Activated CD4-positive, alpha-beta T cell treated with anti-CD3 and anti-CD28 coated beads, Interleukin-2, amount 50 U/mL, for 16 hours (primary cell): ENCODE measurements around the gene SAE1.
"Not testable (repeated sequence)": the region's sequence is repeated elsewhere in the genome, so short reads cannot be mapped to it uniquely, and the experiment has no call there.

Experiments
- DNase-seq: peaks from one replicate; pipeline ENCODE4 v3.0.0-alpha.2; 2020

SAE1 gene

DNA sequence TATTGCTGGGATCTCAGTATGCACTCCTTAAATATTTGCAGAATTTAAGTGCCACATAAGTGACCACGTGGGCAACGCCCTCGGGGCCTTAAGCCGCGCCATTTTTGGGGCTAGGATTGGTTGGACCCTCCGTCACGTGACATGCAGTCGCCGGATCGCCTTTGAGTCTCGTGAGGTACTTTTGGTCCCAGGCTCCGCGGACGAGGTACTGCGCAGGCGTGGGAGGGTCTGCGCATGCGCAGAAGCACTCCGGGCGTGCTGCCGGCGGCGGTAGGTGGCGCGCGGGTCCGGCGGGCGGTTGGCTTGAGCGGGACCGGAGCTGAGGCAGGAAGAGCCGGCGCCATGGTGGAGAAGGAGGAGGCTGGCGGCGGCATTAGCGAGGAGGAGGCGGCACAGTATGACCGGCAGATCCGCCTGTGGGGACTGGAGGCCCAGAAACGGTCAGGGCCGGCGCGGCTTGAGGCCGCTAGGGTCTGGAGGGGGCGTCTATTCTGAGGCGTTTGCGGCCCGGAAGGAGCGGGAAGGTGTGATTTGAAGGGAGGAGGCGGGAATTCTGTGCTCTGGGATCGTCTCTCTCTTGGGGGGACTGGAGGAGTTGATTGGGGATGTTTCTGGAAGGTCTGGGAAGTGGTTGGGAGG lies at the start of gene SAE1:
SAE1 (plus strand) TSS at position 247 of the 639 bp plus-strand sequence; CDS start at position 343, 96 bp downstream.
- DNase-seq: peak; percentile 98

DNA sequence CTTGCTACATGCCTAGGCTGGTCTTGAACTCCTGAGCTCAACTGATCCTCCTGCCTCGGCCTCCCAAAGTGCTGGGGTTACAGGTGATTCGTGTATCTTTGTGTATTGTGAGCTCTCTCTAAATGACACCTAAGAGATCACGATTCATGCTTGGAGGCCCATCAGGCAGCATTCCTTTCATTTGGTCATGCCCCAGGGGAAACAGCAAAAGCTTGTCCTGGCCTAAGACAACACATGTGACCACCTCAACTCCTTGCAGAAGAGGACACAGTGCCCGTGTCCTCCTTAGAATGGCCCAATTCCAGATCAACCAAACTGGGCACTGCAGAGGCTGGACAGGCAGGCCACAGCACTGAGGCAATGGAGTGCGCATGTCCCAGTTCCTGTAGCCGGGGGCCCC lies 49.5 kb upstream of the SAE1 start:
- DNase-seq: no peak

DNA sequence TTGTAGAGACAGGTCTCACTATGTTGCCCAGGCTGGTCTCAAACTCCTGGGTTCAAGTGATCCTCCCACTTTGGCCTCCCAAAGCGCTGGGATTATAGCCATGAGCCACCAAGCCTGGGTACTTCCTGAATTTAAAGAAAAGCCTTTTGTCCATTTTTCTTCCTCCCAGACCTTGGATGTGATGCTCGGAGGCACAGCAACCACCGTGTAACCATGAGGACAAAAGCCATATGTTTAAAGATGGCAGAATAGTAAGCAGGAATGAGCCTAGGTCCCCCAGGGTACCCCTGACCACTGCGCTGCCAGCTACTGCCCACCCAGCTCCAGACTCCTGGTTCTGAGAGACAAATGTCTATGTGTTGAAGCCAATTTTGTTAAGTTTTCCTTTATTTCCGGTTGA lies 48.1 kb upstream of the SAE1 start:
- DNase-seq: no peak

DNA sequence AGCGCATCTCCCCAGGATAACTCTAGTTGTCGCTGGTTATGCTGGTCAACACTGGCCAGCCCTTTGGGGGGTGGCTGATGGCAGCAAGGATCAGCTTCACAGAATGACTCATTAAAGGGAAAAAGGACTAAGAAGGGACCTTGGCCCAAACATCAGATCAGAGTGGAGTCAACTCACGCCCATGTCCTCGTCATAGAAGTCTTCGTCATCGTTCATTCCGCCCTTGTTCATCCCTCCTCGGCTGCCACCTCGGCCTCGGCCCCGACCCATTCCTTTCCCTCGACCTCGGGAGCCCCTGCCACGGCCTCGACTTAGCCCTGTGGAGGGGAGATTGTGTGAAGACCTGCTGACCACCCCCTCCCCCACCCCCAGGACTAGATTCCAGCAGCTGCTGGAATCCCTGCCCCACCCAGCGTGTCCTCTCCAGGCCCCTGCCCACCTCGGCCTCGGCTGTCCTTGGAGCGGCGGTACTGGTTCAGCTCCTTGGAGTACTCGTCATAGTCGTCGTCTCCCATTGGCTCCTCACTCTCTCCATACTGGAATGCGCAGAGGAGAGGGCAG lies 45.7 kb upstream of the SAE1 start:
- DNase-seq: no peak

DNA sequence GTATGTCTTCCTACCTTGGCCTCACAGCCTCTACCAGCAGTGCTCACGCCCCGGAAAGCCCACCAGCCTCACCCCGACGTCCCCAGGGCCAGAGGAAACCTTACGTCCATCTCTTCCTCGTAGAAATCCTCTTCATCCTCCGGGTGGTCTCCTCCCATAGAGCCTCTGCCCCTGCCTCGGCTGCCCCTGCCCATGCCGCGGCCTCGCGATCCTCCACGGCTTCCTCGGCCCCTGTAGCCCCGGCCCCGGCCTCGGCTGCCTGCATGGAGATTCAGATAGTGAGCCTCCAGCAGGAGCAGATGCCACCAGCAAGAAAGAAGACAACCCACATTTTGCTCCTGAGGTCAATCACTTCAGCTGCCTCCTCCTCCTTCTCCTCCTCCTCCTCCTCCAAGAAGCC lies 44.4 kb upstream of the SAE1 start:
- no peak for DNase-seq

DNA sequence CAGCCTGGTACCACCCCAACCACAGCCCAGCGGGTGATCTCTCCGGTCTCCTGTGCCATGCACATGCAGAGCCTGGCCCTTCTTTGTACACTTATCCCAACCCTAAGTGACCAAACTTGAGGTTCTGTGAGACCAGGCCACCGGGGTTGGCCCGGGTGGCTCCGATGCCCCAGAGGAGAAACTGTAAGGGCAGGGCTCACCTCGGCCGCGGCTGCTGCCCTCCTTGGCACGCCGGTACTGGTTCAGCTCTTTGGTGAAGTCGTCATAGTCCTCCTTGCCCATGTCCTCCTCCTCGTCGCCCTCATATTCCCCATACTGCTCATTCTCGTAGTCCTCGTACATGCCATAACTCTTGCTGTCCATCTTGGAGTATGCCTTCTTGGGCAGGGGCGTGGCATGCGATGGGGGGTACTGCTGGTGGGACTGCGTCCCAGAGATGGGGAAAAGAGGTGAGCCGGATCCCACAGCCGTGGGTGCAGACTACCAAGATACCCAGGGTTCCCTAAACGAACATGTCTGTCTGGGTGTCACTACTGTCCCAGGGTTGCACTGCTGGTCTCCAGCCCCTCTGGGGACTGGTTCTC lies 40.8 kb upstream of the SAE1 start:
- no peak for DNase-seq

DNA sequence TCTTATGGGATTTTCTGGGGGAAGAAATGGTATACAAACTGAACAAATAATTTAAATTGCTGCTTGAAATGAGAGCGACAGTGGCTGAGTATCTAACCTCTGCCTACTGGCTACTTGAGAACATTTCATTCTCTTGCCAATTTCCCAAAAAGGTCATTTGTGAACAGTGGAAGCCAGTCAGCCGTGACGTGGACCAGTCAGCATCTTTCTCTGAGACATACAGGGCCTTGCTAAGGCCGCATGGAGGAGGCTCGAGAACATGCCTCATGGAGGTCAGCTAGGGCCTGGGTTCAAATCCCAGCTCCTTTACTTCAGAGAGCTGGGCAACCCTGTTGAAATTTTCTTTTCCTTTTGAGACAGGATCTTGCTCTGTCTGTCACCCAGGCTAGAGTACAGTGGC lies 37.4 kb upstream of the SAE1 start:
- peak; percentile 65 for DNase-seq

DNA sequence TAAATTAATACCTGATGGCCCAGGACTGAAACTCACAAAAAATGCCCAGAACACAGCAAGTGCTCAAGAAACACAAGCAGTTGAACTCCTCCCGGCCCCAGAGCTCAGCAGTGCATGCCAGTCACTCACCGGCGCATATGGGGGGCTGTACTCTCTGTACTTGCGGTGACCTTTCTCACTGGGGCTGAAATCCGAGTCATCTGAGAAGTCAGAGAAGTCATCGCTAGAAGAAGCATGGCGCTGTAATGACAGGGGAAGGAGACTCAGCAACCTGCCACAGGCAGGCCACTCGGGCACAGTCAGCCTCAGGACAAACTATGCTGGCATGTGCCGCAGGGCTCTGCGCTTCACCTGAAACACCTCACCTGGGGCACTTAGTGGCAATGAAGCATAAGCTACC lies 36.8 kb upstream of the SAE1 start:
- DNase-seq: peak; percentile 78

DNA sequence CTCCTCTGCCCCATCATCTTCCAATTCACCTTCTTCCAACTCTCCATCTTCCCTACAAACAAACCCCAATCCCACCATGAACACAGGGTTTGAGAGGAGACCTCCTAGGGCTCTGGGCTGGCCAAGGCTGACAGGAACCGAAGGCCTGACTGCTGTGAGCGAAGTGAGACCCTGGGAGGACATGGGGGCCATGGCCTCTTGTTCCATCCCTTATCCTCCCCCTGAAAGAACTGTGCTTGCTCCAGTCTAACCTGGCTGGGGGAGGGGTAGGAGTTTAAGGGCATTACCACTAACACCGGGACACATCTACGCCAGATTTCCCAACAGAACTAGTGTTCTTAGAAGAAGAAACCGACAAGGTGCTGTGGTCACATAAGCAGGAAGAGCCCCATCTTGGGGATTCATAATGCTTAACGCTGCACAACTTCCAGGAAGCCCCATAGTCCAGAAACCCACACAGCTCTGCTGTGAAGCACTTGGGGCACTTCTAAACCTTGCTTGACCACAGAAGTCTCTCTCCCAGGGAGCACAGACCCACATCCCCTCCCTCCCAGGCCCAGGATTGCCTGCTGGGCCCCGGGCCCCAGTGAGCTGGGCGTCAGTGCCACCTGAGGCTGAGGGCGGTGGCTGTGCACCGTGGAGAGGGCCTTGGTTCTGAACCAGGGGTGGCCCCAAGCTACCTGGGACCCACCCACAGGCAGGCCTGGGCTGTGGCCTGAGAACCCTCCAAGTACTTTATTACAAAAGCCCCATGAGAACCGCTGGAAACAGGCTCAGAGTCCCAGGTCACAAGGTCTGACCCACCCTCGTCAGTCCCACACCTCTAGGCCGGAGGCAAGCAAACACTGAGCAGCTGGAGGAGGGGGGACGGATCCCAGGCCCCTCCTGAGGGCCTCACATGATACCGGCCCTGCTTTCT lies 35.8 kb upstream of the SAE1 start:
- DNase-seq: peak; percentile 91

DNA sequence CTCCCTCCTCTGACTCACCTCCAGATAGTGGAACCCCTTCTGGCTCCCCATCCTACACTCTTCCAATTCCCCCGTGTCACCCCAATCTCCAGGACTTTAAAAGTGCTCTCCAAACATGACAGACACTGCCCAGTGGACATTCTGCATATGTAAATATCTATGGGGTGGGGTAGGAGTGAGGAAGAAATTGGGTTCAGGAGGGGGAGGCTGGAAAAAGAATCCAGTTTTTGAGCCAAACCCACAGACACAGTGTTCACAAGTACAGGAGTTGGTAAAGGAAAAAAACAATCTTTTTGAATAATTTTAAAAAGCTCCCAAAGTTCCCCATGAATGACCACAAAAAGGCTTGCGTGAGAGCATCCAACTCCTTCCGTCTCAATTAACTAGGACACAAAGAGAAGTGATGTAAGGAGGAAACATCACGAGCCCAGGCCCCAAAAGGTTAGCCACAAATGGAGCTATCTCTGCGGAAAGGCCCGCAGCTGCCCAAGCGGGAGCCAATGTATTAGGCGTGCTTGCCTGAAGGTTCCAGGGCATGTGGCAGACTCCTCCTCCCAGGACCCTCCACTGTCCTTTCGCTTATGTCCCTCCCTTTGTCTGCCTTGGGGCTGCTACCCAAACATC lies 35.0 kb upstream of the SAE1 start:
- peak; percentile 43 for DNase-seq

DNA sequence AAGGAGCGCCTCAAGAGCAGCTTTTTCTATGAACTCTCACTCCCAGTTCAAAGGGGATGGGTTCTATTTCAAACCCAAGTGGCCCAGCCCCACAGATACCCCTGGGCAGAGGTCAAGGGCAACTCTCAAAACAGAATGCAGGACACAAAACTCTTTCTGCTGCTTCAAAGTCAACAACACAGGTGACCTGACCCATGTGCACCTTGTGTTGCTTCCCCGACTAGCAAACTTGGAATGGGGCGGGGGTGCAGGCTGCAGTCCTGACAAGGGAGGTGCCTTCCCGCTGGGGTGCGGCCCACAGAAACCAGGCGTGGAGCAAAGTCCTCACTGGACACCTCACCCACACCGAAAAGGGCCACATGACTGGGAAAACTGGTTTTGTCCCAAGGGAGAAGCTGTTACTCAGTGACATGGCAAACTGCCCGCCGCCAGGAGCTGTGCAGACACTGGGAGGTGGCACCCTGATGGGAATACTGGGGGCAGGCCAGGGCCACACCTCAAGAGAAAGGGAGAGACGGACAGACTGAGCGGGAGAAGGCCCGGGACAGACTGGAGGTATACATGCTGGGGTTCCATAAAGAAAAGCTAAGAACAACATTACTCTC lies 34.4 kb upstream of the SAE1 start:
- DNase-seq: no peak

DNA sequence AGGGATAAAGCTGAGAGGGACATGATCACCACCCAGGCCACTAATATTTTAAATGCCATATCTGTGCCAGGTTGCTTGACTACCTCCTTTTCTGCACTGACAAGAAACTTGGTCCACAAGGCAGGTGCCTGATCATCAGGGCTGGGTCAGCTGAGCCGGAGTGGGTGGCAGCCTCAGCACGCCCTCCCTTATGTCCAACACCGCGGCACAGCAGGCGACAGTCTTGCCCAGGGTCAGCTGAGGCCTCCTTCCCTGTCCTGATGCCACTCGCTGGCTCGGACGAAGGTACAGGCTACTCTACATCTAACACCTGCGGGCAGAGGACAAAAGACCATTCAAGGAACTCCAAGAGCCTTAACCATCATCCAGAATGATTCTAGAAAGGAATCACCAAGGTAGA lies 33.9 kb upstream of the SAE1 start:
- DNase-seq: no peak

DNA sequence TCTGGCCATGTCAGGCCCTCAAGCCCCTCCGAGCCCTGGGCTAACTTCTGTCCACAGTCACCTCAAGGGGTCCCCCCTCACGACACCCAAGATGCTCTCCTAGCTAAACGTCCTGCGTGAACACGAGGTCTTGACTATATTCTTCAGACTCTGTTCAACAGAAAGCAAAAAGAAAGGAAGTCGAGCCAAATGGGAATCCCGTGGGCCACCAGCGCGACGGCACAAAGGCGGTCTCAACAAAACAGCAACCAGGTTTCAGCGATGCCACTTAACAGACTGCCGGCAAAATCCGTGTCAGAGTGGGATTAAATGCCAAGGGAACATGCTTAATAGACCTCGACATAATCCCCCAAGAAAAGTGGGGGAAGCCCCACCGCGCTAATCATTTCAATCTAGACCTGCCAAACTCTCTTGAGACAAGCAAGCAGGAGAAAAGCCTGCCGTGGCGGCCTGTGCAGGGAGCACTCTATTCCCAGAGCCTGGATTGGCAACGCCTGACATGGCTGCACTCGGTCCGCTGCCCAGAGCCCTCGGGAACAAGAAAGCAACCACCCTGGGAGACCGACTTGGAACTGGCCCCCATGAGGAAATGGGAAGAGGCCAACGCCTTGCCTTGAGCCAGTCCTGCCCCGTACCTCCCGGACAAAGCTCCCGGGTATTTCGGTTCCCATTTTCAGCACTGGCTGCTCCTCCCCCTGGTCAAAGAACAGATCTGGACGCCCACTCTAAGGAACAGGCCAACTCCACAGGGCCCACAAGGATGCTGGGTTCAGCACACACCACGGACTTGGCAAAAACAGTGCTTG lies 33.0 kb upstream of the SAE1 start:
- DNase-seq: no peak

DNA sequence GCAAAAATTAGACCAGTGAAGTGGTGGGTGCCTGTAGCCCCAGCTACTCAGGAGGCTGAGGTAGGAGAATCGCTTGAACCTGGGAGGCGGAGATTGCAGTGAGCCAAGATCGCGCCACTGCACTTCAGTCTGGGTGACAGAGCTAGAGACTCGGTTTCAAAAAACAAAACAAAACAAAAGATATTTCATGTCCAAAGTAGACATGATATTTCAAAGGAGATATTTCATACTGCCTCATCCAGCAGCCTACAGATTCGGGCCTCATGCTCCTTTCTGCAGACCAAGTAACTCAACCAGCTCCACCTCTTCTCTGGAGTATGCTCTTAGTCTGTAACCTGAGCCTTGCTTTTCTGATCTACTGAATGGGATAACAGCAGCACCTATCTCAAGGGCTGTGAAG lies 32.0 kb upstream of the SAE1 start:
- no peak for DNase-seq

DNA sequence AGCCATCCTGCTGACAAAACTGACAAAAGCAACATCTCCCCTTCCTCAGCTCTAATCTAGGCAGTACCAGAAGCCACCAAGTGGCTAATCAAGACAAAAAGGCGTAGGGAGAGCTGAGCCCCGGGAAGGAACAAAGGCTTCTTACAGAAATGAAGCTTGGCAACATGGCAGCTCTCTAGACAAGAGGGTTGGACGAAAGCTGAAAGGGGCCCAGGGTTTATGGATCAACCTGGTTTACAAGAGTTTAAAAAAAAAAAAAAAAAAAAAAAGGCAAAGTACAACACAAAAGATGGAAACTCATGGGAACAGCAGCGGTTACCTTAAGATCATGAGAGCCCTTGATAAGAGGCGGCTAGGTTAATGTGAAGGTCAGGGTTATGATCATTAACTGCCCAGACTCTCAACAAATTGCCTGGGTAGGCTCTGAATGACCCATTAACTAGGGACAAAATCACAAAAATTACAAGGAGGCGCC lies 31.0 kb upstream of the SAE1 start:
- DNase-seq: no peak

DNA sequence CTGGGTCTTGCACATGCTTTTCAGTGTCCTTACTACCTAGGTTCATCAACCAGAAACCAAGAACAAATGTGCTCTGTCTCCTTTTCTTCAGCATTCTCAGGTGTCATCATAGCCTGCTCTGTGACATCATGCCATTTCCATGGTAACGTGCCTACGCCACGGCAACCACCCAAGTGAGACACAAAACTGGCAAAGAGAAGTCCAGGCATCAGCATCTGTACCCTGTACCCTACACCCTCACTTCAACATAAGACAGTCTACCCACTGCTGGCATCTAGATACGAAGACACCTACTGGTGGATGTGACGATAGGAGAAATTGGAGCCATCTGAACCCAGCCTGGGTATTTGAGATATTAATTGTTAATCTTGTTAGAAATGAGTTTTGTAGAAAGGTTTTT lies 30.3 kb upstream of the SAE1 start:
- DNase-seq: peak; percentile 15

DNA sequence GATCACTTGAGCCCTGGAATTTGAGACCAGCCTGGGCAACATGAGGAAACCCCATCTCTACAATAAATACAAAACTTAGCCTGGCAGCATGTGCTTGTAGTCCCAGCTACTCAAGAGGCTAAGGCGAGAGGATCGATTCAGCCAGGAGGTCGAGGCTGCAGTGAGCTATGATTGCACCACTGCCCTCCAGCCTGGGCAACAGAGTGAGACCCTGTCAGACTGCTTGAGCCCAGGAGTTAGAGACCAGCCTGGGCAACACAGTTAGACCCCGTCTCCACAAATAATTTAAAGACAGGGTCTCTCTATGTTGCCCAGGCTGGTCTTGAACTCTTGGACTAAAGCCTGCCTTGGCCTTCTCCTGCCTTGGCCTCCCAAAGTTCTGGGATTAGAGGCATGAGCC lies 29.5 kb upstream of the SAE1 start:
- DNase-seq: not testable (repeated sequence)

DNA sequence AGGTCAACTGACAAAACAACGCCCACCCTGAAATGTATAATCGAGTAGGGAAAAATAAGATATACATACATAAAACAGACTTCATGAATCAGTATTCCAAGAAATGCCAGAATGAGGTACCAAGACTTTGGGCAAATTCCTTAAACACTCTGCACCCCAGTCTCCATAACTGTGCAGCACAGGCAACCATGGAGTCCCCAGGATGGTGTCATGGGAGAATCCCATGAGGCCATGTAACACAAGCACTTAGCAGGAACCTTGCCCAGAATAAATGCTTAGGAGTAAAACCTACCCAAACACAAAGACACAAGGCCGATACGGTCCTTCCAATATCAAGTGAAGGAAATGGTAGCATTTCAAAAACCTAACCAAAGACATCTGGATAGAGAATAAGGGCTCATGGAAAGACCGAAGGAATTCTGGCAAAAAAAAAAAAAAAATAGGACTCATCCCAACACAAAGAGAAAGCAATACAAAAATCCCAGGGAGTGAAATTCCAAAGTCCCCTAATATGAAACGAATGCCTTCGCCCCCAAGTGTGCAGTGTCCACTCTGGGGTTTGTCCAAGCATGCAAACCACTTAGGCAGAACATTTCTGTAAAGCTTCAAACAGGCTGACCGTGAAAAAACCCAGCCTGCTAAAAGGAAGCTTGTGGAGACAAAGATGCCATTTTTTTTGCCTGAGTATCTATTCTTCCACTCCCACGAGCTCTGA lies 28.1 kb upstream of the SAE1 start:
- no peak for DNase-seq

DNA sequence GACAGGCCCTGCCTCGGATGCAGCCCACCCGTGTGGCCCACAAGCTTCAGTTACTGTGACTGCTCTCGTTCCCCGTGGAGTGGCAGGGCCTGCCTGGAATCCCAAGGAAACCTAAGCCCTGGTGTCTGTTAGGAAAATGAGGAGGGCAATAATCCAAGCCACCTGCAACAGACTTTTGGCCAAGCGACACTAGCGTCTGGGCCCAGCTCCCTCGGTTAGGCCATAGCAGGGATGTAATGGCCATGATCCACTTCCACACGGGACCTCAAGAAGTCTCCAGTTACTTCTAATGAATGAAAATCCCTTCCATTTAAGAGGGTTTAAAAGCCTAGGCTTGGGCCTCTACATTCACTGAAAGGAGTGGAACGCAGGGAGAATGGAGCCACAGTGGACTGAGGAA lies 26.0 kb upstream of the SAE1 start:
- no peak for DNase-seq

DNA sequence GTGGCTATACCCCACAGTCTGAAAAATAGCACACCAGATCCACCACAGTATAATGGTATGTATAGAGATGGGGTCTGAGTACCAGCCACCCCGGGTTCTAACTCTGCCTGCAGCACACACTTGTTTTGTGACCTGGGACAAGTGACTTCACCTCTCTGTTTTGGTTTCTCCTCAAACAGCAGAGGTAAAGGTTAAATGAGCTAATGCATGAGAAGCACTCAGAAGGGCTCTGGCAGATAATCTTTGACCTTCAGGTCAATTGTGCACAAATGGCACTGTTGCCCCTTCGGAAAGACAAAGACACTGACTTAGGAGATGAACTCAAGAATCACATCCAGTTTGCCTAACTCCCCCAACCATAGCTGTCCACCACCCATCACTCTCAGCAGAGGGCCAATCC lies 24.8 kb upstream of the SAE1 start:
- DNase-seq: no peak

DNA sequence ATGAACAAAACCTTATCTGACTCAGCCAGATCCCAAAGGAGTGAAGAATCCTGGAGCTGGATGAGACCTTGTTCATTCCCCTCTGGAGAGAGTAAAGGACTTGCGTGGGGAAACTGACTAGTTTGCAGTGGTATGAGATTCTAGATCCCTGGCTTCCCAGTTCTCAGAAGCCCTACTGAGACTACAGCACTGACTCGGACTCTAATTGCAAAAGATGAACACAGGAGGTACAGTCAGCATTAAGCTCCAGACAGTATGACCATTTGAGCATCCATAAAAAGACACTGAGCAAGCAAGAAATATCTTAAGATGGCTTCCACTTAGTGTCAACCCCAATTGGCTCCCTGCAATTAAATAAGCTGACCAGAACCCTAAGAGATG lies 23.8 kb upstream of the SAE1 start:
- DNase-seq: peak; percentile 16
